ENCODE results near the gene UBN2.
"Not testable (repeated sequence)": the region's sequence is repeated elsewhere in the genome, so short reads cannot be mapped to it uniquely, and the experiment has no call there.

UBN2 gene

GRCh38 chr7:139321071-139321745, 90.2 kb downstream of the UBN2 start:
- peak; percentile 40 for TF ChIP-seq CTCF (IDR thresholded peaks at IDR 0.05; ENCODE audit: control insufficient read depth, extremely low read depth, insufficient read depth)
- DNase-seq (ENCODE audit: low read depth), result peak; percentile 23
- no peak overlapping the region for H3K4me3 ChIP-seq (ENCODE audit: low read depth, low read length)

GRCh38 chr7:139324709-139325108, 93.7 kb downstream of the UBN2 start:
- not testable (repeated sequence) for H3K4me3 ChIP-seq (ENCODE audit: low read depth, low read length); DNase-seq (ENCODE audit: low read depth)

GRCh38 chr7:139328375-139328774, 97.3 kb downstream of the UBN2 start:
- no peak for DNase-seq (ENCODE audit: low read depth)
- H3K4me3 ChIP-seq (ENCODE audit: low read depth, low read length), result no peak overlapping the region
- TF ChIP-seq CTCF (IDR thresholded peaks at IDR 0.05; ENCODE audit: control insufficient read depth, extremely low read depth, insufficient read depth), result no peak

- H3K4me3 ChIP-seq (ENCODE audit: low read depth, low read length), result no peak overlapping the region
- TF ChIP-seq CTCF (IDR thresholded peaks at IDR 0.05; ENCODE audit: control insufficient read depth, extremely low read depth, insufficient read depth), result no peak
- no peak for DNase-seq (ENCODE audit: low read depth)
These were observed 98.1 kb downstream of the UBN2 start for GRCh38 chr7:139329119-139329518.

GRCh38 chr7:139330333-139331030, 99.4 kb downstream of the UBN2 start:
- TF ChIP-seq CTCF (IDR thresholded peaks at IDR 0.05; ENCODE audit: control insufficient read depth, extremely low read depth, insufficient read depth), result no peak
- no peak overlapping the region for H3K4me3 ChIP-seq (ENCODE audit: low read depth, low read length)
- no peak for DNase-seq (ENCODE audit: low read depth)

GRCh38 chr7:139332697-139333359, 101.8 kb downstream of the UBN2 start:
- no peak for DNase-seq (ENCODE audit: low read depth)
- no peak for TF ChIP-seq CTCF (IDR thresholded peaks at IDR 0.05; ENCODE audit: control insufficient read depth, extremely low read depth, insufficient read depth)

GRCh38 chr7:139333443-139333842, 102.4 kb downstream of the UBN2 start:
- H3K4me3 ChIP-seq (ENCODE audit: low read depth, low read length); DNase-seq (ENCODE audit: low read depth): not testable (repeated sequence)

More at GRCh38 chr7:139332697-139333359, 101.8 kb downstream of the UBN2 start:
- H3K4me3 ChIP-seq (ENCODE audit: low read depth, low read length), result no peak overlapping the region

Data from LNCaP clone FGC (cell line).